Osteoblast (primary cell): ENCODE measurements around the gene ST6GALNAC3. TPM values are rescaled to one million over a fixed set of nuclear protein-coding genes. Genes with fewer than 3 reads are reported as not detected.

ENCODE experiments used
- DNase-seq: peaks from one replicate; pipeline ENCODE4 v3.0.0; 2011; ENCODE audit warnings: low spot score, mixed read lengths; ENCODE audit not compliant: insufficient read length; ENCODE audit errors: missing footprints
- H2AFZ ChIP-seq: 2 replicates; pipeline ENCODE4 v1.6.0; 2011; ENCODE audit warnings: mild to moderate bottlenecking, low read length
- H3K27ac ChIP-seq: 2 replicates; pipeline ENCODE4 v1.5.1; 2011; ENCODE audit warnings: mild to moderate bottlenecking, low read depth, low read length, moderate library complexity
- H3K27me3 ChIP-seq: 2 replicates; pipeline ENCODE4 v1.6.0; 2012; ENCODE audit warnings: mild to moderate bottlenecking, control low read depth, inconsistent platforms, low read length, moderate library complexity; ENCODE audit not compliant: insufficient read depth
- H3K36me3 ChIP-seq: 2 replicates; pipeline ENCODE4 v1.5.1; 2011; ENCODE audit warnings: mild to moderate bottlenecking, low read length, control low read depth, moderate library complexity; ENCODE audit not compliant: insufficient read depth
- H3K4me1 ChIP-seq: 2 replicates; pipeline ENCODE4 v1.5.1; 2011; ENCODE audit warnings: mild to moderate bottlenecking, low read length, control low read depth, moderate library complexity; ENCODE audit not compliant: insufficient read depth
- H3K4me2 ChIP-seq: 2 replicates; pipeline ENCODE4 v1.6.0; 2011; ENCODE audit warnings: mild to moderate bottlenecking, low read length; ENCODE audit not compliant: insufficient read depth
- H3K4me3 ChIP-seq: fragments of 200-600 bp; sonication (generic); 3 replicates; pipeline ENCODE4 v1.5.1; 2012; ENCODE audit warnings: mild to moderate bottlenecking, low read length, inconsistent platforms; ENCODE audit not compliant: insufficient read depth
- H3K79me2 ChIP-seq: 2 replicates; pipeline ENCODE4 v1.6.0; 2012; ENCODE audit warnings: mild to moderate bottlenecking, low read length, control low read depth, inconsistent platforms; ENCODE audit not compliant: insufficient read depth
- H3K9me3 ChIP-seq: 2 replicates; pipeline ENCODE4 v1.5.1; 2011; ENCODE audit warnings: low read depth, low read length, control low read depth
- H4K20me1 ChIP-seq: 2 replicates; pipeline ENCODE4 v1.6.0; 2012; ENCODE audit warnings: mild to moderate bottlenecking, low read length, control low read depth; ENCODE audit not compliant: insufficient read depth
- CTCF ChIP-seq: IDR thresholded peaks from 2 replicates; pipeline ENCODE4 v1.5.1; 2011; ENCODE audit warnings: mild to moderate bottlenecking, low read depth, low read length, moderate library complexity; ENCODE audit errors: extremely low read depth
- total RNA-seq: library from RNA; depleted of rRNA; stranded (reverse); fragments of >200 nt; gene quantifications from 2 replicates; pipeline ENCODE4 v1.2.3, GENCODE V29; 2012

Gene ST6GALNAC3
- total RNA-seq, 1 donor, result not detected

- no peak for TF ChIP-seq CTCF
- Histone ChIP-seq H2AFZ (no peak overlapping the region), H3K4me2 (no peak overlapping the region), H3K4me3 (no peak overlapping the region), H3K79me2 (no peaks in the 10 kb centered on the region), H3K27ac (no peak overlapping the region), H3K9me3 (no peaks in the 10 kb centered on the region), H3K36me3 (no peaks in the 10 kb centered on the region), H4K20me1 (no peaks in the 10 kb centered on the region), H3K27me3 (no peaks in the 10 kb centered on the region), H3K4me1 (no peaks in the 10 kb centered on the region)
- peak; percentile 61 for DNase-seq
These were observed 154.9 kb downstream of the ST6GALNAC3 start for GRCh38 chr1:76229279-76230005.

GRCh38 chr1:76230842-76231281, 156.3 kb downstream of the ST6GALNAC3 start:
- Histone ChIP-seq H3K4me3 (no peak overlapping the region), H3K27ac (no peak overlapping the region), H3K9me3 (no peaks in the 10 kb centered on the region)

GRCh38 chr1:76231320-76231719, 156.8 kb downstream of the ST6GALNAC3 start:
- H3K4me3 ChIP-seq, result no peak overlapping the region
- H2AFZ ChIP-seq, result no peak overlapping the region
- H3K36me3 ChIP-seq, result no peaks in the 10 kb centered on the region
- H3K27ac ChIP-seq, result no peak overlapping the region
- no peak overlapping the region for H3K4me2 ChIP-seq
- no peaks in the 10 kb centered on the region for H3K4me1 ChIP-seq
- no peaks in the 10 kb centered on the region for H3K27me3 ChIP-seq
- H3K79me2 ChIP-seq, result no peaks in the 10 kb centered on the region
- no peak for DNase-seq
- no peaks in the 10 kb centered on the region for H4K20me1 ChIP-seq
- TF ChIP-seq CTCF, result no peak
- H3K9me3 ChIP-seq, result no peaks in the 10 kb centered on the region

More at GRCh38 chr1:76230842-76231281, 156.3 kb downstream of the ST6GALNAC3 start:
- Histone ChIP-seq H3K4me2 (no peak overlapping the region), H4K20me1 (no peaks in the 10 kb centered on the region), H3K27me3 (no peaks in the 10 kb centered on the region), H3K79me2 (no peaks in the 10 kb centered on the region), H2AFZ (no peak overlapping the region), H3K36me3 (no peaks in the 10 kb centered on the region), H3K4me1 (no peaks in the 10 kb centered on the region)
- DNase-seq, result no peak
- no peak for TF ChIP-seq CTCF

GRCh38 chr1:76232666-76233065, 158.1 kb downstream of the ST6GALNAC3 start:
- Histone ChIP-seq H3K79me2 (no peaks in the 10 kb centered on the region), H2AFZ (no peak overlapping the region), H3K4me1 (no peaks in the 10 kb centered on the region), H4K20me1 (no peaks in the 10 kb centered on the region), H3K27ac (no peak overlapping the region), H3K27me3 (no peaks in the 10 kb centered on the region), H3K36me3 (no peaks in the 10 kb centered on the region), H3K4me2 (no peak overlapping the region), H3K9me3 (no peaks in the 10 kb centered on the region), H3K4me3 (no peak overlapping the region)
- DNase-seq, result no peak
- TF ChIP-seq CTCF, result no peak
